Vagina (tissue), 2 donors: ENCODE measurements around the gene DPH3.

Source experiments
- POLR2A ChIP-seq, 2 donors: fragments of 450-650 bp; IDR thresholded peaks; one replicate each; pipeline ENCODE4 v1.6.1; 2017; ENCODE audit warnings: antibody characterized with exemption in 2 of 2, mild to moderate bottlenecking in 2 of 2, moderate library complexity in 2 of 2
- TF ChIP-seq, protein P1 (sequence below), 3 experiments: fragments of 450-650 bp in 2 of 3; fragments of 200-600 bp in 1 of 3; sonication (generic) in 1 of 3; IDR thresholded peaks; one replicate each; pipeline ENCODE4 v1.5.1; 2017 to 2019; ENCODE audit warnings: antibody characterized with exemption in 3 of 3, mild to moderate bottlenecking in 2 of 3, moderate library complexity in 2 of 3

DNA sequence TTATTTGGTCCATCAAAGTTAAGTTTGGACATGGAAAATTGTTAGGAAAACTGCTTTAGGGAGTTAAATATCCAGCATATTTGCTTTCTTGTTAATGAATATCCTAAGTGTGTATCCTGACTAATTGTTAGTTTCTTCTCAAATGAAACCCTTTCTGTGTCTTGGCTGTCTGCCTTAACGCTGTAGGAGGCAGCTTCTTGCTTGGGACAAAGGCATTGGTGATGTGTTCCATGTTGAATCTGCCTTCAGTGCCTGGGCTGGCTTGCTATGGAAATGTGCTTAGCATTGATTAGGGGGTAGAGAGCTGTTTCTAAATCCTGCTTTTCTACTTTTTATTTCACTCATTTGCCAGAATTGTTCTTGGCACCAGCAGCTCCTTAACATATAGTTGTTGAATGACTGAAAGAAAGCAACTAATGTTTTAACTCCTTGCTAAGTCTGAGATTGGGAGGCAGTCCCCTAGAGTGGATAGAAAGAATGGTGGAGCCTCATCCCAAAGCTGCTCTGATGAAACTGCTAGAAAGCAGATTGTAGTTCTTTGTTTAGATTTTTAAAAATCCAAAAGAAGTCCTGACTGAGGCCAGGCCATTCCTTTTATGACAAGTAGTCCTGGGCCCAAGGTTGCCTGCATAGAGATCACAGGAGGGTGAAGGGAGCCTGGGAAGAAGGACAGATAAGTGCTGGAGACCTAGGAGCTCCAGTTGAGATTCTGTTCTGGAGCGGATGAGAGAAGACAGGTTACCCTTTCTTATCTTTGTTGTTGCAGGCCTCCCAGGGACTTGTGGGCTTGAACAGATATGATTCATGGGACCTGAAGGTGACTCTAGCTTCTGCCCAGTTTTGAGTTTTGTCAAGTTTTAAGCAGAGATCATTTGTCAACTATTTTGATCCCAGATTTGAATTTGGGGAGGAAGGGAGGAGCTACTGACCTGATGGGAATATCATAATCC lies 39.6 kb upstream of the DPH3 start:
- TF ChIP-seq, protein P1, sequence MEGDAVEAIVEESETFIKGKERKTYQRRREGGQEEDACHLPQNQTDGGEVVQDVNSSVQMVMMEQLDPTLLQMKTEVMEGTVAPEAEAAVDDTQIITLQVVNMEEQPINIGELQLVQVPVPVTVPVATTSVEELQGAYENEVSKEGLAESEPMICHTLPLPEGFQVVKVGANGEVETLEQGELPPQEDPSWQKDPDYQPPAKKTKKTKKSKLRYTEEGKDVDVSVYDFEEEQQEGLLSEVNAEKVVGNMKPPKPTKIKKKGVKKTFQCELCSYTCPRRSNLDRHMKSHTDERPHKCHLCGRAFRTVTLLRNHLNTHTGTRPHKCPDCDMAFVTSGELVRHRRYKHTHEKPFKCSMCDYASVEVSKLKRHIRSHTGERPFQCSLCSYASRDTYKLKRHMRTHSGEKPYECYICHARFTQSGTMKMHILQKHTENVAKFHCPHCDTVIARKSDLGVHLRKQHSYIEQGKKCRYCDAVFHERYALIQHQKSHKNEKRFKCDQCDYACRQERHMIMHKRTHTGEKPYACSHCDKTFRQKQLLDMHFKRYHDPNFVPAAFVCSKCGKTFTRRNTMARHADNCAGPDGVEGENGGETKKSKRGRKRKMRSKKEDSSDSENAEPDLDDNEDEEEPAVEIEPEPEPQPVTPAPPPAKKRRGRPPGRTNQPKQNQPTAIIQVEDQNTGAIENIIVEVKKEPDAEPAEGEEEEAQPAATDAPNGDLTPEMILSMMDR (IDR thresholded peaks at IDR 0.05): no peak
- no peak for TF ChIP-seq POLR2A (IDR thresholded peaks at IDR 0.05)
